ENCODE measurements around the gene TMEM239. TPM values are rescaled to one million over a fixed set of nuclear protein-coding genes. Genes with fewer than 3 reads are reported as not detected.
"Not testable (repeated sequence)": the region's sequence is repeated elsewhere in the genome, so short reads cannot be mapped to it uniquely, and the experiment has no call there.

The TMEM239 gene
- total RNA-seq: not detected

DNA sequence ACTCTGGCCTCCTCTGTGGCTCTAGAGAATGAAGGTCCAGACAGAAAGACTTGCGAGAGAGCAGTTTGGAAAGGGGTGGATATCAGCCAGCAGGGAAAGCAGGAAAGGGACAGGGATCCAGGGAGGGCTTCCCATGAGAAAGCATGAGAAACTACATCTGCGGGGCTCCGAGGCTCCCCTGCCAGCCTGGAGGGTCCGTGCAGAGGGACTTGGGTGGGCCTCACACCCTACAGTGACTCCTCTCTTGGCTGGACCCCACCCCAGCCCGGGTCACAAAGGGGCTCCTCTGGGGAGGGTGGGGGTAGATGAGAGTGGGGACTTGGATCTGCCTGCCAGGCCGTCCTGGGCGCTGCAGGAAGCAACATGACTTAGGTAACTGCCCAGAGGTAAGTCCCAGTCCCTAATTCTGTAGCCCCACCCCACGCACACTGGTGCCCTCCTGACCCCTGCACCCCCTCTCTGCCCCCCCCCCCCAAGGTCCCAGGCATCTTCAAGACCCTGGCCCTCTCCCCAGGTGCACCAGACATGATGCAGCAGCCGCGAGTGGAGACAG lies at the start of gene TMEM239:
TSS of gene TMEM239 (plus strand) at position 335 of the 553 bp plus-strand sequence. CDS start at position 526, 191 bp downstream.
- no peak for ATAC-seq

GRCh38 chr20:2767768-2768631 lies 48.2 kb upstream of the TMEM239 start:
- ATAC-seq: peak; percentile 94

DNA sequence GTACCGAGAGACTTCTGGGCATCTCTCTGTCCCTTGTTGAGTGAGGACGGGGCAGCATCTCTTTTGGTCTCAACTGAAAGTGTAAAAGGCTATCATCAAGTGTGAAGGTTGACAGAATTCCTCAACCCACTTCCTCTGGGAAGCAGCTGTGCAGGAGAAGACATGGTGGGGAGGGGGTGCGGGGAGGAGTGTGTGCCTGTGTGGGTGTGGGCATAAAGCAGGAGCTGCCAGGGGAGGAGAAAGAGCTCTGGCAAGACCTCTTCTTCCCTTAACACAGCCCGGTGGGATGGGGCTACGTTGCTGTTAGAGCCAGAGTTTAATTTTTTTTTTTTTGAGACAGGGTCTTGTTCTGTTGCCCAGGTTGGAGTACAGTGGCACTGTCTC lies 47.5 kb upstream of the TMEM239 start:
- ATAC-seq: no peak

DNA sequence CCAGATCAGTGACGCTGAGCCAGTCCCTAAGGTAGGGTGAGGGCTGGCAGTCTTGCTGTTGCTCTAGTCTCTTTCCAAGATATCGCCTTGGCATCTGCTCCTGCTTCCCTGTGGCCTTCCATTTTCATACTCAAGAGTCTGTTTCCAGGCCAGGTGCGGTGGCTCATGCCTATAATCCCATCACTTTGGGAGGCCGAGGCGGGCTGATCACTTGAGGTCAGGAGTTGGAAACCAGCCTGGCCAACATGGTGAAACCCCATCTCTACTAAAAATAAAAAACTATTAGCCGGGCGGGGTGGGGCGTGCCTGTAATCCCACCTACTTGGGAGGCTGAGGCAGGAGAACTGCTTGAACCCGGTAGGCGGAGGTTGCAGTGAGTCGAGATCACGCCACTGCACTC lies 46.1 kb upstream of the TMEM239 start:
- ATAC-seq: not testable (repeated sequence)

DNA sequence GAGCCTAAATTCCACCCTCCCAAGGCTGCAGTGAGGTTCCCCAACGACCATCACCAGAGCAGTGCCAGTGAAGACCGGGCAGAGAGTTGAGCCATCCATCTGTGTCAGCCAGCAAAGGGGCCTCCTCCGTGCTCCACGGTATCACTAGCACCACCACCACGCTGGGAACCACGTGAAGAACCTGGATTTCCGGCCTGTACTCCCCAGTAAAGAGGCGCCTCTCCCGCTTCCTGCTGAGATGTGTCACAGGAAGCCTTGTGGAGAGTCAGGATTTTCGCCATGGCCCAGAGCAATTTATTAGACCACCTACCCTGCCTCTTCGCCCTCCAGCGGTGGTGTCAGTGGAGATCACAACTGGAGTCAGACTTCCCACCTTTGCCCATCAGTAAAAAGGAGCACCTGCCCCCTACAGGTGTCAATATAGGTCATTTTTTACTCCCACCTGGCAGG lies 44.5 kb upstream of the TMEM239 start:
- ATAC-seq: no peak

GRCh38 chr20:2773812-2774211 lies 42.4 kb upstream of the TMEM239 start:
- no peak for ATAC-seq

DNA sequence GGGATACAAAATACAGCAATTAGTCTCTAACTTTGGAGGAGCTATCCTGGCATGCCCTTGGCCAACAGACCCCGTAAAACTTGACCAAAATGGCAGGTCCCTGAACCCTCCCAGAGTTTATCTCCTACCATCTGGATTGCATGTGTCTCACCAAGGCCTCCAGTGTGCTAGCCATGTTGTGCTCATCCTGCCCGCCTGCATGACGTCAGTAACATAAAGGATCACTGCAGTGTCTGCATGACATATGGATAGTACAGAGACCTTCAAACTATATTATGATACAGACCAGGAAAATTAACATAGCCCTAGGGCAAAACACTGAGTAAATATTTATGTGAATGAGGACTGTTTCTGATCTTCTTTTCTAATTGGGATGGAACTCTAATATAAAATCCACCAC lies 41.0 kb upstream of the TMEM239 start:
- ATAC-seq: no peak

DNA sequence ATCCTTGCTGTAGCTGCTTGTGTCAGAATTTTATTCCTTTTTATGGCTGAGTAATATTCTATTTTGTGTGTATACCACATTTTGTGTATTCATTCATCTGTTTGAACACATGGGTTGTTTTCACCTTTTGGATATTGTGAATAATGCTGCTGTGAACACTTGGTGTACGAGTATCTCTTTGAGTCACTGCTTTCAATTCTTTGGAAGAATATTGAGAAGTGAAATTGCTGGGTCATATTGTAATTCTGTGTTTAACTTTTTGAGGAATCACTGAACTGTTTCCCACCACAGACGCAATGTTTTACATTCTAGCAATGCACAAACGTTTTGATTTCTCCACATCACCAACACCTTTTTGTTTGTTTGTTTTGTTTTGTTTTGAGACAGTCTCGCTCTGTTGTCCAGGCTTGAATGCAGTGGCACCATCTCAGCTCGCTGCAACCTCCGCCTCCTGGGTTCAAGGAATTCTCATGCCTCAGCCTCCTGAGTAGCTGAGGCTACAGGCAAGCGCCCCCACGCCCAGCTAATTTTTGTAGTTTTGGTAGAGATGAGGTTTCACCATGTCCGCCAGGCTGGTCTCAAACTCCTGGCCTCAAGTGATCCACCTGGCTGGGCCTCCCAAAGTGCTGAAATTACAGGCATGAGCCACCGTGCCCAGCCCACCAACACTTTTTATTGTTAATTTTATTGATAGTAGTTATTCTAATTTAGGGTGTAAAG lies 37.4 kb upstream of the TMEM239 start:
- no peak for ATAC-seq

DNA sequence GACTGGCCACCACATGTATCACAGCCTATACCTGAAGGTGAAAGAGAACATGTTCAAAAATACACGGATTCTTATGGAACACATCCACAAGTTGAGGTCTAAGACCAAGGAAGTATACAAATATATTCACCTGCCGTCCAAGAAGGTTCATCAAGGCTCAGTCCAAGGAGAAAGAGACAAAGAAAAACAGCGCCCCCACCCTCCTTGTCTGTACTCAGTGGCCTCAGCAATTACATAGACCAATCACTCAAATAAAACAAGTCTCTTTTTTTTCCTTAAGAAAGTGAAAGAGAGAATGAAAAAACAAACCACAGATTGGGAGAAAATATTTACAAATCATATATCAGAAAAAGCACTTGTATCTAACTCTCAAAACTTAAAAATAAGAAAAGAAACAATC lies 35.2 kb upstream of the TMEM239 start:
- no peak for ATAC-seq

DNA sequence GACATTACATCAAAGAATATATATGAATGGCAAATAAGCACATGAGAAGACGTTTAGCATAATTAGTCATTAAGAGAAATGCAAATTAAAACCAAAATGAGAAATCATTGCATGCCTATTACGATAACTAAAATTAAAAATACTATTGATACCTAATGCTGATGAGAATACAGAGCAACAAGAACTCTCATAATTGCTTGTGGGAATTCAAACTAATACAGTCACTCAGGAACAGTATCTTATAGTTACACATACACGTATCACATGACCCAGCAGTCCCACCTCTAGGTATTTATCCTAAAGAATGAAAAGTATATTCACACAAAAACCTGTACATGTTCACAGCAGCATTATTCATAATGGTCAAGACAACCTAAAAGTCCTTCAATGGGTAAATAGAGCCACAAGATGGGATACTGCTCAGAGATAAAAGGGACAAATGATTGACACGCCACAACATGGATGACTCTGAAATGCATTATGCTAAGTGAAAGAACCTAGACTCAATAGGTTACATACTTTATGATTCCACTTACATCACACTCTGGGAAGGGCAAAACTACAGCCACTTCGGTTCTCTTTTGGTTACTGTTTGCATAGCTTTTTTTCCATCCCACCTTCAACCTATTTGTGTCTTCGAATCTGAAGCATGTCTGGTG lies 32.1 kb upstream of the TMEM239 start:
- no peak for ATAC-seq

GRCh38 chr20:2793471-2793870 lies 22.7 kb upstream of the TMEM239 start:
- no peak for ATAC-seq

DNA sequence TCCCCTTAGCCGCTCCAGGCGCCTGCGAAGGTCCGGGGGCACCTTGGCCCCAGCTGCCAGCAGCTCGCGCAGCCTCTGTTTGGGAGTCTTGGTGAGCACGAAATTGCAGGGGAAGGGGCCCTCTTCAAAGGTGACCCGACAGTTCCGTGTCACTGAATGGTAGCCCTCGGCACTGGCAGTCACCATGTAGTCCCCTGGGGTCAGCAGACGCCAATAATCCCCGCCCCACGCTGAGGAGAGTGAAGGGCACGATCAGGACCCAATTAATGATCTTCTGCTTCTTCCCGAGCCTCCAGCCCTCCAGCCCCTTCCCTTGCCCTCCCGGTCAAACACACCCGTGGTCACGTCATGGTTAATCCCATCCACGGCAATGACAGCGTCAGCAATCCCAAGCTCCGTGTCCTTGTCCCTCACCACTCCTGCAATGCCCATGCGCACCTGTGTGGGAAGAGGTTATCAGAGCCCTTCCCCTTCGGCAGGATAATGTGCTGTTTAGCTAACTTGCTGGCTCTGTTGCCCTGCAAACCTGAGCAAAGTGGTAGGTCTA lies 21.9 kb upstream of the TMEM239 start:
- no peak for ATAC-seq

DNA sequence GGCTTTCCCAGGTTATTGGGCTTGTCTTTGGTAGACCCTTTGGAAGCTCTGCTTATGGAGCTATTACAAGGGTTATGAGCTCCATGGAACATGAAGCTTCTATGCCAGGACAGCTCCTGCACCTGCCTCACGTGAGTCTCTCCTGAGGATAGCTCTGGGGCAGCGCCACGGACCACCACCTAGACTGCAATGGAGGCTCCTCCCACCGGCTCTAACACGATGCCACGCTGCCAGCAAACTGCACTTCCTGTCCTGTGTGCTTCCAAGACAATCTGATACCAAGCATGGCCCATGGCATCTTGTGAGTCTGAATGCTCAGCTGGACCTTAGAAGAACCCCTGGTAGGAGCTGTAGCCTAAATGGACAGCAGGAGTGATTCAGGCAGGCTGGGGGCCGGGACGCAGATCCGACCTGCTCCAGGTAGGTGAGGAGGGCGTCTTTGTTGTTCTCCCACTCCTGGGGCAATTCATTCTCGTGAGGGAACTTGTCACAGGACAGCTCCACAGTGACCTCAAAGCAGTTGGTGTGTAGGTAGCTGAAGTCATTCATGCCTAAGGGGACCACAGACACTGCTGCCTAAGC lies 21.2 kb upstream of the TMEM239 start:
- no peak for ATAC-seq

GRCh38 chr20:2795451-2795850 lies 20.7 kb upstream of the TMEM239 start:
- ATAC-seq: no peak

DNA sequence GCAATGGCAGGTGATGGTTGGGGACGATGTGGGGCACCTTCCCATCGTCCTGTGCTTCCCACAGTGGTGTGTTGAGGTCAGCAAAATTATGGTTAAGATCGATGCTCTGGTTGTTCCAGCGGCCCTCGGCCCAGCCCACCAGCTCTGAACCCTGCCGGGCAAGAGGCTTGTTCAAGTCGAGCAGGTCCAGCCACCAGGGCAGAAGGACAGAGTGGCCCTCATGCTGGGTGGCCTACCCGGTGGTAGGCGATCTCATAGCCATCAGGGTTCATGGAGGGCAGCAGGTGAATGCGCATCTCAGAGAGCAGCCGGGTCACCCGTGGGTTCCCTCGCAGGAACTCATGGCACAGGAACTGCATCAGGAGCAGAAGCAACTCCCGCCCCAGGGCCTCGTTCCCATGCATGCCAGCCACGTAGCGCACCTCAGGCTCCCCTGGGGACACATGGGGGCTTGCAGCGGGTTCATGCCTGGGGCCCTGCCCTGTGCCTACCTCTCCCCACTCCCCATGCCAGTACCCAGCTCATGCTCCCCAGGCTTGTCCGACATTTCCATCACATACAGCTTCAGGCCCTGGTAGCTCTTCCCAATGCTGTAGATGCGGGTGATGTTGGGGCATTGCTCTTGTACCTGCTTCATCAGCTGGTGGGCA lies 20.0 kb upstream of the TMEM239 start:
- ATAC-seq: no peak

DNA sequence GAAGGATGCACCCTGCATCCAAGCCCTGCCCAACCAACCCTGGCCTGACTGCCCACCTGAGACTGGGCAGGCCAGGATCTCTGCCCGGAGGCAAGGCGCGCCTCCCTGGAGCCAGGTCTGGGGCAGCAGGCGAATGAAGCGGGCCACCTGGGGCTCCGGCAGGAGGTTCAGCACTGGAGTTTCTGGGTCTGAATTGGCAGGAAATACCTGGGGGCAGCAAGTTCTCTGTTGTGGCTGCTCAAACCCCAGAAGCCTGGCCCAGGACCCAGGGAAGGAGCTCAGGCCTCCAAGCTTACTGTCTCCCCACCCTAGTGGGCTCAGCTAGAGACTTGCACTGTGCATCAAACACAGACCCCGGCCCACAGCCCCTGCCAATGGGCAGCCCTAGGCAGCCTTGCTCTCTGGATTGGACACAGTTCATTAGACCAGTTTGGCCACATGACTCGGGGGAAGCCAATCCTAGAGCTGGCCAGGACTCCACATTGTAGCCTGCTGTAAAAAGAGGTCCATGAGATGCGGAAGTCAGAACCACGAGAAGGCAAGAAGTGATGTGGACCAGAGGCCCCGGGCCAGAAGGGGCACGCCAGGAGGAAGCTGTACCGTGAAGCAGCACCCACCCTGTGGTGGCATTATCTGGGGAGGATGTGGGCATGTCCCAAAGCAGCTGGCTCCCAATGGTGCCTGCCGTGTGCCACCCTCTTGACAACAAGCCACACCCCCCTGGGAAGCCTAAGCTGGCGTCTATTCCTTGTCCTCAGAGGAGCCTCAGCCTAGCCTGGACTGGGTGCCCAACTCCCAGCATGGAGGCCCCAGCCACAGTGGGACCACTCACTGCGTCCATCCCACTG lies 18.8 kb upstream of the TMEM239 start:
- ATAC-seq: no peak

DNA sequence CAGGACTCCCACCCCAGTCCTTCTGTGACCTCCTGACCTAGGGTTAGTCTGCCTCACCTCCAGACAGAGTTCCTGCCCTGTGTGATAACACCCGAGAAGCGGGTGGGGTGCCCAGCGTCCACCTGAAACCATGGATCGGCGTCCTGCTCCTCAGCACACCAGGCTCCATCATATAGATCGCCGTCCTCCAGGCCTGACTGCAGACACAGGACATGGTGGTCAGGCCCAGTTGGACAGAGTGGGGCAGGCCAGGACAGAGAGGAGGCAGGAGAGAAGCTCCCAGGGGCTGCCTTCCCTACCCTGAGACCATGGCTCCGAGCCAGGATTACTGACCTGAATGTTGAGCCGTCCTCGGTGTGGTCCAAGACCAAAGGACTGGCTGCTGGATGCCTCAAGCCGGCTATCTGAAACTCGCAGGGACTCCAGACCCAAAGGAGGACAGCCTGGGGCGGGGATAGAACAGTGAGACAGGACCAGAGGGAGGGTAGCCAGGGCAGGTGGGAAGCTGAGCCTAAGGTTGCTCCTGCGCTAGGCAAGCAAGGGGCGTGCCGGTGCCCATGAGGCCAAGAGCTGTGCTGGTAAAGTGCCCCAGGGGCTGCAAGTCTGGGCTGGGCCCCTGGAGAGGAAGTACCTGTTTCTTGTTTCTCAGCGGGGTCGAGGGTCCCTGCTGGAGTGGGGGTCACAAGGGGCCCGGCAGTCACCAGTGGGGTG lies 17.9 kb upstream of the TMEM239 start:
- ATAC-seq: no peak

GRCh38 chr20:2798814-2799213 lies 17.4 kb upstream of the TMEM239 start:
- no peak for ATAC-seq

- no peak for ATAC-seq
Measured at GRCh38 chr20:2799271-2799670, 16.9 kb upstream of the TMEM239 start.
